GM12865 (cell line): Measurements from ENCODE around the gene FAM98C.

Experiments used
- DNase-seq: peaks from one replicate; pipeline ENCODE4 v3.0.0; 2010; ENCODE audit warnings: low read depth
- H3K4me3 ChIP-seq: 2 replicates; pipeline ENCODE4 v1.5.1; 2011; ENCODE audit warnings: mild to moderate bottlenecking, low read depth, low read length, control low read depth
- CTCF ChIP-seq: IDR thresholded peaks from 2 replicates; pipeline ENCODE4 v1.5.1; 2011; ENCODE audit warnings: low read length, control low read depth, low read depth, inconsistent platforms; ENCODE audit not compliant: insufficient read depth; ENCODE audit errors: missing control alignments

The FAM98C gene

GRCh38 chr19:38386300-38386970, 16.5 kb upstream of the FAM98C start:
- no peak for TF ChIP-seq CTCF
- H3K4me3 ChIP-seq: no peak overlapping the region
- DNase-seq: no peak

- no peak overlapping the region for H3K4me3 ChIP-seq
- TF ChIP-seq CTCF: no peak
- no peak for DNase-seq
Measured at GRCh38 chr19:38386971-38387549, 15.8 kb upstream of the FAM98C start.

GRCh38 chr19:38387550-38388348, 15.1 kb upstream of the FAM98C start, which contains the start of gene GGN:
GGN (minus strand) TSS chr19:38388034; CDS start chr19:38387261, 773 bp downstream.
- no peak within 1 kb of the TSS; the same call in 1 of the 2 replicates for H3K4me3 ChIP-seq
- peak; percentile 71 for DNase-seq
- TF ChIP-seq CTCF: no peak

- H3K4me3 ChIP-seq: no peak within 1 kb of the TSS; the same call in 1 of the 2 replicates
- no peak for DNase-seq
- TF ChIP-seq CTCF: no peak
Measured at GRCh38 chr19:38388349-38389100, 14.4 kb upstream of the FAM98C start, which contains the start of gene SPRED3. SPRED3 (plus strand) TSS chr19:38388697; CDS start chr19:38390303, 1,606 bp downstream.

GRCh38 chr19:38389101-38389925, 13.6 kb upstream of the FAM98C start:
- H3K4me3 ChIP-seq: no peak overlapping the region
- no peak for TF ChIP-seq CTCF
- no peak for DNase-seq
